Measurements from ENCODE around the gene SLC50A1. TPM values are rescaled to one million over a fixed set of nuclear protein-coding genes. Genes with fewer than 3 reads are reported as not detected.

SLC50A1 gene
- total RNA-seq, 2 donors from 2014 or later, result 25.1 to 29.8 TPM

GRCh38 chr1:155120253-155120652 lies 15.4 kb upstream of the SLC50A1 start:
- Histone ChIP-seq H3K9ac (ENCODE audit: extremely low read depth, low read length, poor library complexity, severe bottlenecking) (no peak overlapping the region), H3K4me1 (ENCODE audit: control insufficient read depth, insufficient read depth, low read length) (no peaks in the 10 kb centered on the region), H3K9me3 (ENCODE audit: control insufficient read depth, low read length) (no peaks in the 10 kb centered on the region), H3K36me3 (ENCODE audit: control insufficient read depth, insufficient read depth, low read length) (no peaks in the 10 kb centered on the region), H3K27ac (ENCODE audit: low read depth, low read length) (no peak overlapping the region), H3K27me3 (ENCODE audit: control insufficient read depth, insufficient read depth, low read length, poor library complexity, severe bottlenecking) (peaks cover 36% of the 10 kb centered on the region), H3K4me3 (ENCODE audit: low read length) (no peak overlapping the region)
- no peak for DNase-seq
- 89% methylated on average over 6 of the region's 6 CpGs; no CpG with 5 or more reads in 1 of the 2 experiments for WGBS, 2 experiments (ENCODE audit: insufficient coverage in 1 of 2, insufficient read length in 1 of 2)
- H3K36me3 Mint-ChIP-seq (ENCODE audit: low read depth), result no peaks in the 10 kb centered on the region
- H3K4me3 Mint-ChIP-seq, result no peak overlapping the region
- H3K9me3 Mint-ChIP-seq, result no peaks in the 10 kb centered on the region
- H3K27ac Mint-ChIP-seq, result no peak overlapping the region
- H3K4me1 Mint-ChIP-seq, result peaks cover 4% of the 10 kb centered on the region
- peaks cover 80% of the 10 kb centered on the region for H3K27me3 Mint-ChIP-seq (ENCODE audit: insufficient read depth)
- TF ChIP-seq CTCF (conservative IDR thresholded peaks at IDR 0.05), result no peak

- Mint-ChIP-seq H3K9me3 (no peaks in the 10 kb centered on the region), H3K4me1 (peaks cover 7% of the 10 kb centered on the region), H3K36me3 (ENCODE audit: low read depth) (no peaks in the 10 kb centered on the region), H3K4me3 (no peak overlapping the region), H3K27me3 (ENCODE audit: insufficient read depth) (peaks cover 86% of the 10 kb centered on the region), H3K27ac (no peak overlapping the region)
- no peak overlapping the region for H3K27ac ChIP-seq (ENCODE audit: low read depth, low read length)
- DNase-seq, result no peak
- no peak for TF ChIP-seq CTCF (conservative IDR thresholded peaks at IDR 0.05)
- 86 to 91% methylated on average over 2 of the region's 2 CpGs for WGBS, 2 experiments (ENCODE audit: insufficient coverage in 1 of 2, insufficient read length in 1 of 2)
- H3K27me3 ChIP-seq (ENCODE audit: control insufficient read depth, insufficient read depth, low read length, poor library complexity, severe bottlenecking), result peaks cover 46% of the 10 kb centered on the region
- H3K4me3 ChIP-seq (ENCODE audit: low read length), result no peak overlapping the region
- H3K4me1 ChIP-seq (ENCODE audit: control insufficient read depth, insufficient read depth, low read length), result no peaks in the 10 kb centered on the region
- no peaks in the 10 kb centered on the region for H3K9me3 ChIP-seq (ENCODE audit: control insufficient read depth, low read length)
- no peak overlapping the region for H3K9ac ChIP-seq (ENCODE audit: extremely low read depth, low read length, poor library complexity, severe bottlenecking)
- no peaks in the 10 kb centered on the region for H3K36me3 ChIP-seq (ENCODE audit: control insufficient read depth, insufficient read depth, low read length)
Observed at GRCh38 chr1:155121249-155121648, 14.4 kb upstream of the SLC50A1 start.

GRCh38 chr1:155122308-155122707 lies 13.3 kb upstream of the SLC50A1 start:
- Mint-ChIP-seq H3K27ac (no peak overlapping the region), H3K36me3 (ENCODE audit: low read depth) (no peaks in the 10 kb centered on the region), H3K4me3 (no peak overlapping the region), H3K4me1 (peaks cover 13% of the 10 kb centered on the region), H3K27me3 (ENCODE audit: insufficient read depth) (peaks cover 88% of the 10 kb centered on the region), H3K9me3 (no peaks in the 10 kb centered on the region)
- Histone ChIP-seq H3K27ac (ENCODE audit: low read depth, low read length) (no peak overlapping the region), H3K9ac (ENCODE audit: extremely low read depth, low read length, poor library complexity, severe bottlenecking) (no peak overlapping the region), H3K4me3 (ENCODE audit: low read length) (no peak overlapping the region), H3K27me3 (ENCODE audit: control insufficient read depth, insufficient read depth, low read length, poor library complexity, severe bottlenecking) (peaks cover 56% of the 10 kb centered on the region), H3K9me3 (ENCODE audit: control insufficient read depth, low read length) (no peaks in the 10 kb centered on the region), H3K4me1 (ENCODE audit: control insufficient read depth, insufficient read depth, low read length) (no peaks in the 10 kb centered on the region), H3K36me3 (ENCODE audit: control insufficient read depth, insufficient read depth, low read length) (no peaks in the 10 kb centered on the region)
- TF ChIP-seq CTCF (conservative IDR thresholded peaks at IDR 0.05), result no peak
- no peak for DNase-seq
- WGBS, 2 experiments (ENCODE audit: insufficient coverage in 1 of 2, insufficient read length in 1 of 2), result 83 to 100% methylated on average over 1 to 2 of the region's 2 CpGs
